Liver (tissue), 9 donors: ENCODE measurements around the gene SMG6. TPM values are rescaled to one million over a fixed set of nuclear protein-coding genes. Genes with fewer than 3 reads are reported as not detected.

ENCODE experiments used
- DNase-seq: peaks from one replicate; pipeline ENCODE4 v3.0.0-alpha.2; 2017; ENCODE audit warnings: low spot score
- H3K27ac ChIP-seq, 2 donors: one replicate each; pipeline ENCODE4 v1.7.0; 2013; ENCODE audit warnings: inconsistent platforms in 2 of 2, low read length in 2 of 2, control low read depth in 1 of 2, low read depth in 1 of 2, mild to moderate bottlenecking in 1 of 2
- H3K27me3 ChIP-seq, 4 donors: one replicate each; pipeline versions ENCODE4 v1.6.1 to v1.7.0; 2013; ENCODE audit warnings: low read length in 3 of 4, inconsistent platforms in 1 of 4, mild to moderate bottlenecking in 1 of 4, moderate library complexity in 1 of 4; ENCODE audit not compliant: control insufficient read depth in 4 of 4, insufficient read depth in 4 of 4
- H3K36me3 ChIP-seq, 4 donors: one replicate each; pipeline versions ENCODE4 v1.6.1 to v1.7.0; 2013; ENCODE audit warnings: low read length in 3 of 4, mild to moderate bottlenecking in 3 of 4, low read depth in 1 of 4, moderate library complexity in 1 of 4; ENCODE audit not compliant: control insufficient read depth in 4 of 4, insufficient read depth in 3 of 4
- H3K4me1 ChIP-seq, 4 donors: one replicate each; pipeline versions ENCODE4 v1.6.1 to v1.7.0; 2013; ENCODE audit warnings: low read length in 3 of 4, mild to moderate bottlenecking in 3 of 4, moderate library complexity in 1 of 4; ENCODE audit not compliant: control insufficient read depth in 4 of 4, insufficient read depth in 4 of 4
- H3K4me3 ChIP-seq, 3 donors: one replicate each; pipeline versions ENCODE4 v1.6.1 to v1.7.0; 2013; ENCODE audit warnings: low read length in 3 of 3, control low read depth in 1 of 3, low read depth in 1 of 3, mild to moderate bottlenecking in 1 of 3
- H3K9ac ChIP-seq, 2 donors: one replicate each; pipeline ENCODE4 v1.7.0; 2013; ENCODE audit warnings: low read length in 2 of 2, mild to moderate bottlenecking in 2 of 2, moderate library complexity in 2 of 2, control low read depth in 1 of 2, low read depth in 1 of 2
- H3K9me3 ChIP-seq, 4 donors: one replicate each; pipeline versions ENCODE4 v1.6.1 to v1.7.0; 2013; ENCODE audit warnings: low read length in 3 of 4; ENCODE audit not compliant: control insufficient read depth in 4 of 4
- ATF3 ChIP-seq: IDR thresholded peaks from 2 replicates; pipeline ENCODE4 v1.6.1; 2016; ENCODE audit warnings: antibody characterized with exemption
- CTCF ChIP-seq: fragments of 150-350 bp; IDR thresholded peaks from 2 replicates; pipeline ENCODE4 v1.5.1; 2017; ENCODE audit warnings: improper control_type of control experiment, low read depth, low read length; ENCODE audit not compliant: missing input control
- EGR1 ChIP-seq, 2 donors: IDR thresholded peaks; 2 replicates each; pipeline ENCODE4 v1.6.1; 2016 to 2018; ENCODE audit warnings: antibody characterized with exemption in 2 of 2, low read depth in 2 of 2
- FOXA1 ChIP-seq: IDR thresholded peaks from 2 replicates; pipeline ENCODE4 v1.6.1; 2016; ENCODE audit warnings: antibody characterized with exemption
- FOXA2 ChIP-seq: IDR thresholded peaks from 2 replicates; pipeline ENCODE4 v1.6.1; 2016; ENCODE audit warnings: antibody characterized with exemption
- GABPA ChIP-seq, 2 donors: IDR thresholded peaks in 1 of 2; conservative IDR thresholded peaks in 1 of 2; 2 replicates each; pipeline ENCODE4 v1.6.1; 2016; ENCODE audit warnings: antibody characterized with exemption in 2 of 2, mild to moderate bottlenecking in 1 of 2, moderate library complexity in 1 of 2
- HNF4A ChIP-seq, 2 donors: conservative IDR thresholded peaks; 2 replicates each; pipeline ENCODE4 v1.6.1; 2016; ENCODE audit warnings: antibody characterized with exemption in 2 of 2, mild to moderate bottlenecking in 2 of 2
- HNF4G ChIP-seq: IDR thresholded peaks from 2 replicates; pipeline ENCODE4 v1.6.1; 2016; ENCODE audit warnings: antibody characterized with exemption
- JUND ChIP-seq, 2 donors: IDR thresholded peaks; 2 replicates each; pipeline ENCODE4 v1.6.1; 2016; ENCODE audit warnings: antibody characterized with exemption in 2 of 2
- MAX ChIP-seq: IDR thresholded peaks from 2 replicates; pipeline ENCODE4 v1.6.1; 2016; ENCODE audit warnings: antibody characterized with exemption
- NR2F2 ChIP-seq: IDR thresholded peaks from 2 replicates; pipeline ENCODE4 v1.6.1; 2016; ENCODE audit warnings: antibody characterized with exemption
- RAD21 ChIP-seq, 2 donors: IDR thresholded peaks; 2 replicates each; pipeline ENCODE4 v1.6.1; 2016; ENCODE audit warnings: antibody characterized with exemption in 2 of 2, mild to moderate bottlenecking in 2 of 2
- REST ChIP-seq: IDR thresholded peaks from 2 replicates; pipeline ENCODE4 v1.6.1; 2016; ENCODE audit warnings: antibody characterized with exemption, mild to moderate bottlenecking
- RXRA ChIP-seq, 2 donors: IDR thresholded peaks; 2 replicates each; pipeline ENCODE4 v1.6.1; 2017 to 2018; ENCODE audit warnings: antibody characterized with exemption in 2 of 2, mild to moderate bottlenecking in 1 of 2
- SP1 ChIP-seq: IDR thresholded peaks from 2 replicates; pipeline ENCODE4 v1.6.1; 2018; ENCODE audit warnings: antibody characterized with exemption, mild to moderate bottlenecking
- TAF1 ChIP-seq: conservative IDR thresholded peaks from 2 replicates; pipeline ENCODE4 v1.6.1; 2016; ENCODE audit warnings: antibody characterized with exemption, mild to moderate bottlenecking
- YY1 ChIP-seq: IDR thresholded peaks from 2 replicates; pipeline ENCODE4 v1.6.1; 2016; ENCODE audit warnings: antibody characterized with exemption, mild to moderate bottlenecking
- WGBS: extraction: QIAGEN DNeasy Blood & Tissue Kit; methylation state at CpG from one replicate; pipeline ENCODE4 v1.1.7; 2013; 5-methylcytosine and 5-hydroxymethylcytosine counted together
- polyA plus RNA-seq, 2 donors: library from polyadenylated mRNA; stranded (reverse) in 1 of 2; unstranded in 1 of 2; fragments of 200-250 nt in 1 of 2; fragments of >200 nt in 1 of 2; fragmentation: Nextera tagmentation in 1 of 2; extraction: Ambion mirVana in 1 of 2; gene quantifications; one replicate each; pipeline versions ENCODE4 v1.2.1 to v1.2.3, GENCODE V29; 2013 to 2015
- total RNA-seq, 2 donors: library from RNA; depleted of rRNA; stranded (reverse); fragments of >200 nt; gene quantifications; one replicate each; pipeline ENCODE4 v1.2.3, GENCODE V29; 2014
- donor health status: healthy.
- donor health status: healthy.
- donor health status: healthy.
- donor health status: healthy.
- donor health status: healthy.

The SMG6 gene
- total and polyA plus RNA-seq, 4 donors: 4.9 to 12.0 (median 8.2) TPM

- DNase-seq: peak; percentile 76
- TF ChIP-seq CTCF (peak; percentile 99), HNF4A (conservative IDR thresholded peaks at IDR 0.05) (peak in 1 of 2 donors; percentile 4), MAX (peak; percentile 66), REST (peak; percentile 24), RXRA (IDR thresholded peaks at IDR 0.05) (peak in 1 of 2 donors; percentile 16), RAD21 (IDR thresholded peaks at IDR 0.05) (peak; percentile 99 to 100), EGR1 (IDR thresholded peaks at IDR 0.05; ENCODE audit: low read depth in 2 of 2) (no peak), NR2F2 (no peak), HNF4G (no peak)
- Histone ChIP-seq H3K4me1 (peaks cover 0 to 3% (median 0%) of the 10 kb centered on the region in 4 donors), H3K4me3 (no peak overlapping the region), H3K27ac (no peak overlapping the region), H3K9ac (no peak overlapping the region), H3K36me3 (peaks cover 1 to 4% (median 3%) of the 10 kb centered on the region in 4 donors), H3K9me3 (no peaks in the 10 kb centered on the region), H3K27me3 (no peaks in the 10 kb centered on the region)
- WGBS: 26% methylated on average over 7 of the region's 7 CpGs
These were observed 58.8 kb downstream of the SMG6 start for GRCh38 chr17:2244545-2245525.

GRCh38 chr17:2243953-2244352 is 59.6 kb downstream of the SMG6 start:
- Histone ChIP-seq H3K9me3 (no peaks in the 10 kb centered on the region), H3K36me3 (peaks cover 0 to 4% (median 2%) of the 10 kb centered on the region in 4 donors), H3K9ac (no peak overlapping the region), H3K27ac (peak overlapping the region; percentile 1 to 40), H3K4me3 (no peak overlapping the region), H3K4me1 (peaks cover 0 to 3% (median 0%) of the 10 kb centered on the region in 4 donors), H3K27me3 (no peaks in the 10 kb centered on the region)
- 93% methylated on average over 5 of the region's 5 CpGs for WGBS
- no peak for DNase-seq
- TF ChIP-seq EGR1 (IDR thresholded peaks at IDR 0.05; ENCODE audit: low read depth in 2 of 2) (no peak), RXRA (IDR thresholded peaks at IDR 0.05) (no peak), YY1 (no peak), HNF4G (no peak), SP1 (no peak), ATF3 (no peak), JUND (IDR thresholded peaks at IDR 0.05) (no peak), HNF4A (conservative IDR thresholded peaks at IDR 0.05) (no peak), TAF1 (no peak), NR2F2 (no peak), GABPA (IDR thresholded peaks at IDR 0.05 in 1 of 2, conservative IDR thresholded peaks at IDR 0.05 in 1 of 2) (no peak), CTCF (no peak), MAX (no peak), FOXA1 (no peak), FOXA2 (no peak)
